ENCODE measurements around the gene BLID. TPM values are rescaled to one million over a fixed set of nuclear protein-coding genes. Genes with fewer than 3 reads are reported as not detected.

The BLID gene
- total RNA-seq, 1 experiment from 2014 or later, result not detected

GRCh38 chr11:122154994-122155393 is 39.0 kb upstream of the BLID start:
- Histone ChIP-seq H2BK5ac (ENCODE audit: insufficient read length, low read length) (no peak overlapping the region), H4K20me1 (ENCODE audit: control insufficient read depth, insufficient read depth, insufficient read length) (no peaks in the 10 kb centered on the region), H2BK12ac (ENCODE audit: insufficient read length, low read depth, low read length) (no peak overlapping the region), H3T11ph (ENCODE audit: low read length) (no peak overlapping the region), H3K4me1 (ENCODE audit: insufficient read depth, low read length) (no peaks in the 10 kb centered on the region), H2BK15ac (ENCODE audit: low read depth, low read length) (no peak overlapping the region), H2AFZ (ENCODE audit: low read length) (no peak overlapping the region), H2BK20ac (ENCODE audit: low read depth, low read length, poor library complexity, severe bottlenecking) (no peak overlapping the region), H3K9me3 (ENCODE audit: control insufficient read depth, low read depth, low read length) (no peaks in the 10 kb centered on the region), H4K91ac (ENCODE audit: insufficient read length, low read depth, low read length) (no peak overlapping the region), H3K14ac (ENCODE audit: insufficient read depth, low read length) (no peak overlapping the region), H3K23ac (ENCODE audit: insufficient read length, low read depth, low read length) (no peak overlapping the region), H3K9ac (ENCODE audit: extremely low read depth, insufficient read length, low read length) (no peak overlapping the region), H3K4me2 (ENCODE audit: insufficient read depth, insufficient read length, low read length) (no peak overlapping the region), H4K8ac (replicated peaks; ENCODE audit: insufficient read length, low read depth, low read length) (no peak overlapping the region), H2BK120ac (ENCODE audit: low read depth, low read length, poor library complexity, severe bottlenecking) (no peak overlapping the region), H3K27me3 (ENCODE audit: insufficient read depth, low read length) (no peaks in the 10 kb centered on the region), H3K27ac (ENCODE audit: insufficient read length, low read depth, low read length) (no peak overlapping the region), H3K56ac (ENCODE audit: insufficient read length, low read depth, low read length) (no peak overlapping the region), H3K23me2 (ENCODE audit: insufficient read length, low read depth, low read length, poor library complexity, severe bottlenecking) (no peaks in the 10 kb centered on the region), H4K5ac (ENCODE audit: insufficient read length, low read depth, low read length) (no peak overlapping the region), H3K79me2 (ENCODE audit: insufficient read depth, low read length) (no peaks in the 10 kb centered on the region), H2AK5ac (ENCODE audit: insufficient read length, low read length) (no peak overlapping the region), H3K18ac (ENCODE audit: insufficient read length, low read depth, low read length) (no peak overlapping the region), H3K79me1 (ENCODE audit: insufficient read depth, low read depth, low read length, poor library complexity, severe bottlenecking) (no peaks in the 10 kb centered on the region), H3K4ac (ENCODE audit: low read depth, low read length) (no peak overlapping the region)
- no peak for DNase-seq
- TF ChIP-seq CTCF (conservative IDR thresholded peaks at IDR 0.05), result no peak
- WGBS (ENCODE audit: extremely low coverage, insufficient read length, low lambda C conversion rate), result no CpG with 5 or more reads among the region's 1 CpG
- H3K27me3 Mint-ChIP-seq (ENCODE audit: low read depth), result peaks cover 11% of the 10 kb centered on the region; the same call in 1 of the 2 replicates
- H3K36me3 Mint-ChIP-seq (ENCODE audit: insufficient read depth in 1 of 3, low read depth in 3 of 3), result no peaks in the 10 kb centered on the region
- H3K27ac Mint-ChIP-seq, result no peak overlapping the region
- no peaks in the 10 kb centered on the region for H3K9me3 Mint-ChIP-seq
- peaks cover 14 to 30% of the 10 kb centered on the region in 2 experiments for H3K4me1 Mint-ChIP-seq
- no peak overlapping the region for H3K4me3 Mint-ChIP-seq
